ENCODE measurements around the gene ENGASE.

ENGASE gene

DNA sequence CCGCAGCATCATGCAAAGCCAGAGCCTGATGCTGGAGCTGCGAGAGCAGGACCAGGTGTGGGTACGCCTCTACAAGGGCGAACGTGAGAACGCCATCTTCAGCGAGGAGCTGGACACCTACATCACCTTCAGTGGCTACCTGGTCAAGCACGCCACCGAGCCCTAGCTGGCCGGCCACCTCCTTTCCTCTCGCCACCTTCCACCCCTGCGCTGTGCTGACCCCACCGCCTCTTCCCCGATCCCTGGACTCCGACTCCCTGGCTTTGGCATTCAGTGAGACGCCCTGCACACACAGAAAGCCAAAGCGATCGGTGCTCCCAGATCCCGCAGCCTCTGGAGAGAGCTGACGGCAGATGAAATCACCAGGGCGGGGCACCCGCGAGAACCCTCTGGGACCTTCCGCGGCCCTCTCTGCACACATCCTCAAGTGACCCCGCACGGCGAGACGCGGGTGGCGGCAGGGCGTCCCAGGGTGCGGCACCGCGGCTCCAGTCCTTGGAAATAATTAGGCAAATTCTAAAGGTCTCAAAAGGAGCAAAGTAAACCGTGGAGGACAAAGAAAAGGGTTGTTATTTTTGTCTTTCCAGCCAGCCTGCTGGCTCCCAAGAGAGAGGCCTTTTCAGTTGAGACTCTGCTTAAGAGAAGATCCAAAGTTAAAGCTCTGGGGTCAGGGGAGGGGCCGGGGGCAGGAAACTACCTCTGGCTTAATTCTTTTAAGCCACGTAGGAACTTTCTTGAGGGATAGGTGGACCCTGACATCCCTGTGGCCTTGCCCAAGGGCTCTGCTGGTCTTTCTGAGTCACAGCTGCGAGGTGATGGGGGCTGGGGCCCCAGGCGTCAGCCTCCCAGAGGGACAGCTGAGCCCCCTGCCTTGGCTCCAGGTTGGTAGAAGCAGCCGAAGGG is 26.4 kb upstream of the ENGASE start:
- ChIA-PET CTCF (interaction anchor here (0.5 to 1.1 kb wide), 2 partner anchors 62 to 72 kb away, joined by 3 read pairs; no protein-coding TSS in a partner anchor), POLR2A (no interaction called here)
- DNase-seq (ENCODE audit: extremely low spot score) = no peak
- TF ChIP-seq L3MBTL2 (conservative IDR thresholded peaks at IDR 0.05) (no peak), FOXK2 (IDR thresholded peaks at IDR 0.05) (no peak), ELF4 (IDR thresholded peaks at IDR 0.05) (no peak)

DNA sequence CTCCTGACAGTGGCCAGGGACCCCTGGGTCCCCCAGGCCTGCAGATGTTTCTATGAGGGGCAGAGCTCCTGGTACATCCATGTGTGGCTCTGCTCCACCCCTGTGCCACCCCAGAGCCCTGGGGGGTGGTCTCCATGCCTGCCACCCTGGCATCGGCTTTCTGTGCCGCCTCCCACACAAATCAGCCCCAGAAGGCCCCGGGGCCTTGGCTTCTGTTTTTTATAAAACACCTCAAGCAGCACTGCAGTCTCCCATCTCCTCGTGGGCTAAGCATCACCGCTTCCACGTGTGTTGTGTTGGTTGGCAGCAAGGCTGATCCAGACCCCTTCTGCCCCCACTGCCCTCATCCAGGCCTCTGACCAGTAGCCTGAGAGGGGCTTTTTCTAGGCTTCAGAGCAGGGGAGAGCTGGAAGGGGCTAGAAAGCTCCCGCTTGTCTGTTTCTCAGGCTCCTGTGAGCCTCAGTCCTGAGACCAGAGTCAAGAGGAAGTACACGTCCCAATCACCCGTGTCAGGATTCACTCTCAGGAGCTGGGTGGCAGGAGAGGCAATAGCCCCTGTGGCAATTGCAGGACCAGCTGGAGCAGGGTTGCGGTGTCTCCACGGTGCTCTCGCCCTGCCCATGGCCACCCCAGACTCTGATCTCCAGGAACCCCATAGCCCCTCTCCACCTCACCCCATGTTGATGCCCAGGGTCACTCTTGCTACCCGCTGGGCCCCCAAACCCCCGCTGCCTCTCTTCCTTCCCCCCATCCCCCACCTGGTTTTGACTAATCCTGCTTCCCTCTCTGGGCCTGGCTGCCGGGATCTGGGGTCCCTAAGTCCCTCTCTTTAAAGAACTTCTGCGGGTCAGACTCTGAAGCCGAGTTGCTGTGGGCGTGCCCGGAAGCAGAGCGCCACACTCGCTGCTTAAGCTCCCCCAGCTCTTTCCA is 25.5 kb upstream of the ENGASE start:
- ChIA-PET POLR2A (interaction anchor here (1.3 kb wide), 1 partner anchor 13 kb away, joined by 3 read pairs; no protein-coding TSS in a partner anchor), CTCF (interaction anchor here (0.5 kb wide), 1 partner anchor 63 kb away, joined by 3 read pairs; no protein-coding TSS in a partner anchor)

DNA sequence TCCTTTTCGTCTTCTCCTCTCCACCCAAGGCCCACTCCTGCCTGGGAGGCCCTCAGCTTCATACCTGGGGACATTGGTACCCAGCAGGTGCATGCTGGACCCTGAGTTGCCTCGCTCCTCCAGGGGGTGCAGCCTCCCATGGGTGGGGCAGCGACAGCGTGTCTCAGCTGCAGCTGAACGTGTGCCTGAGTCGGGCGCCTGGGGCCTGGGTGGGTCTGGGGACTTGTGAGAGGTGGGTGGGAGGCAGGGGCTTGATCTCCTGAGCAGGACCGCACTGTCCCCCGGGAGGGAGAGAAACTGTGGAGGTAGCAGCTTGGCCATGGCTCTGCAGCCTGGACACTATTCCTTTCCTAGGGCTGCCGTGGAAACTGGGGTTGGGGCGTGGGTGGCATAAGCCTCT is 24.8 kb upstream of the ENGASE start:
- no peak for DNase-seq (ENCODE audit: extremely low spot score)
- CTCF ChIA-PET = no interaction called here
- TF ChIP-seq LEF1 (IDR thresholded peaks at IDR 0.05; ENCODE audit: borderline replicate concordance) = no peak
- TF ChIP-seq ELF4 (IDR thresholded peaks at IDR 0.05) = no peak
- no peak for TF ChIP-seq ARNT (IDR thresholded peaks at IDR 0.05)
- no peak for TF ChIP-seq SP1 (IDR thresholded peaks at IDR 0.05)
- TF ChIP-seq, protein P1, sequence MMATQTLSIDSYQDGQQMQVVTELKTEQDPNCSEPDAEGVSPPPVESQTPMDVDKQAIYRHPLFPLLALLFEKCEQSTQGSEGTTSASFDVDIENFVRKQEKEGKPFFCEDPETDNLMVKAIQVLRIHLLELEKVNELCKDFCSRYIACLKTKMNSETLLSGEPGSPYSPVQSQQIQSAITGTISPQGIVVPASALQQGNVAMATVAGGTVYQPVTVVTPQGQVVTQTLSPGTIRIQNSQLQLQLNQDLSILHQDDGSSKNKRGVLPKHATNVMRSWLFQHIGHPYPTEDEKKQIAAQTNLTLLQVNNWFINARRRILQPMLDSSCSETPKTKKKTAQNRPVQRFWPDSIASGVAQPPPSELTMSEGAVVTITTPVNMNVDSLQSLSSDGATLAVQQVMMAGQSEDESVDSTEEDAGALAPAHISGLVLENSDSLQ (IDR thresholded peaks at IDR 0.05) = no peak
- no peak for TF ChIP-seq TARDBP (IDR thresholded peaks at IDR 0.05)
- TF ChIP-seq BHLHE40 (IDR thresholded peaks at IDR 0.05; ENCODE audit: borderline replicate concordance) = no peak
- no peak for TF ChIP-seq CTBP1 (IDR thresholded peaks at IDR 0.05; ENCODE audit: borderline replicate concordance)
- TF ChIP-seq FOXM1 (IDR thresholded peaks at IDR 0.05; ENCODE audit: borderline replicate concordance) = no peak
- TF ChIP-seq HDGF (IDR thresholded peaks at IDR 0.05; ENCODE audit: borderline replicate concordance) = no peak
- no peak for TF ChIP-seq SUZ12 (IDR thresholded peaks at IDR 0.05)
- no peak for TF ChIP-seq NFRKB (IDR thresholded peaks at IDR 0.05)
- no peak for TF ChIP-seq FOXK2 (IDR thresholded peaks at IDR 0.05)
- TF ChIP-seq L3MBTL2 (conservative IDR thresholded peaks at IDR 0.05) = no peak
- TF ChIP-seq ZNF384 (IDR thresholded peaks at IDR 0.05) = no peak
- POLR2A ChIA-PET = interaction anchor here (1.3 kb wide), 1 partner anchor 13 kb away, joined by 3 read pairs; no protein-coding TSS in a partner anchor

More for the DNA sequence above, 25.5 kb upstream of the ENGASE start:
- no peak for DNase-seq (ENCODE audit: extremely low spot score)
- TF ChIP-seq CTBP1 (IDR thresholded peaks at IDR 0.05; ENCODE audit: borderline replicate concordance) = no peak
- TF ChIP-seq ZNF384 (IDR thresholded peaks at IDR 0.05) = no peak
- TF ChIP-seq LEF1 (IDR thresholded peaks at IDR 0.05; ENCODE audit: borderline replicate concordance) = no peak
- no peak for TF ChIP-seq HDGF (IDR thresholded peaks at IDR 0.05; ENCODE audit: borderline replicate concordance)

DNA sequence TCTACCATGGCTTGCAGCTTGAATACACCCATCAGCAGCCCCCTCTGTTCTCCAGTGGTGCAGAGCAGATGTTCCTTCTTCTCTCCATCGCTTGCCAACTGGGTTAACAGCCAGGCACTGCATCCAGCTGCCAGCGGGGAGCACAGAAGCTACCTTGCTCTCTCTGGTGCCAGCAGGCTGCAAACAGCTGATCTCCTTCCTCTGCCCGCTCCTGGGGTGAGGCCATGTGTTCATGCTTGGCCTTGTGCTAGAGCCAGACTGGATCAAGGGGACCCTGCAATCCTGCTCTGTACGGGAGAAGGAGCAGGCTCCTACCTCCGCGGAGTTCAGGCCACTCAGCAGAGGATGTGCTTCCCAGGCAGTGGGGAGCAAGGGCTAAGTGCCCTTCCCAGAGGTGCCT is 24.1 kb upstream of the ENGASE start:
- no peak for DNase-seq (ENCODE audit: extremely low spot score)
- TF ChIP-seq ARNT (IDR thresholded peaks at IDR 0.05) (no peak), FOXK2 (IDR thresholded peaks at IDR 0.05) (no peak)
- POLR2A ChIA-PET = interaction anchor here (1.3 kb wide), 1 partner anchor 12 kb away, joined by 3 read pairs; no protein-coding TSS in a partner anchor
- CTCF ChIA-PET = no interaction called here

GRCh38 chr17:79051306-79051705 is 23.3 kb upstream of the ENGASE start:
- TF ChIP-seq TARDBP (IDR thresholded peaks at IDR 0.05) = no peak
- TF ChIP-seq L3MBTL2 (conservative IDR thresholded peaks at IDR 0.05) = no peak
- TF ChIP-seq BHLHE40 (IDR thresholded peaks at IDR 0.05; ENCODE audit: borderline replicate concordance) = no peak
- TF ChIP-seq FOXM1 (IDR thresholded peaks at IDR 0.05; ENCODE audit: borderline replicate concordance) = no peak
- no peak for TF ChIP-seq ARNT (IDR thresholded peaks at IDR 0.05)
- TF ChIP-seq, protein P1 (IDR thresholded peaks at IDR 0.05) = no peak
- DNase-seq (ENCODE audit: extremely low spot score) = no peak
- CTCF ChIA-PET = interaction anchor here (1.3 kb wide), 1 partner anchor 9 kb away, joined by 3 read pairs; no protein-coding TSS in a partner anchor
- POLR2A ChIA-PET = no interaction called here

DNA sequence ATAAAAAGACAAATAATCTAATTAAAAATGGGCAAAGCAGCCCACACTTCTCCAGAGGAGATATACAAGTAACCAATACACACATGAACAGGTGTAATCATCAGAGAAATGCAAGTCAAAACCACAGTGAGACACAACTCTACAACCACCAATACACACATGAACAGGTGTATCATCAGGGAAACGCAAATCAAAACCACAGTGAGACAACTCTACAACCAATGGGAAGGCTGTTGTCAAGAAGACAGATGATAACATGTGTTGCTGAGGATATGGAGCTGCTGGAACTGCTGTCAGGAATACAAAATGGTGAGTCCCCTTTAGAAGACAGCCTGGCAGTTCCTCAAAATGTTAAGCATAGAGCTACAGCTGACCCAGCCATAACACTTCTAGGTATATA is 22.5 kb upstream of the ENGASE start:
- ChIA-PET POLR2A (no interaction called here), CTCF (interaction anchor here (1.3 kb wide), 1 partner anchor 10 kb away, joined by 3 read pairs; no protein-coding TSS in a partner anchor)
- TF ChIP-seq ELF4 (IDR thresholded peaks at IDR 0.05) = no peak
- TF ChIP-seq, protein P1 (IDR thresholded peaks at IDR 0.05) = no peak
- no peak for TF ChIP-seq ZNF384 (IDR thresholded peaks at IDR 0.05)
- no peak for TF ChIP-seq SP1 (IDR thresholded peaks at IDR 0.05)
- no peak for TF ChIP-seq ARNT (IDR thresholded peaks at IDR 0.05)
- no peak for DNase-seq (ENCODE audit: extremely low spot score)
